Neural cell (in vitro differentiated cells): Measurements from ENCODE around the gene ZNF860.

Experiments
- CTCF ChIP-seq: fragments of 450-650 bp; IDR thresholded peaks from 2 replicates; pipeline ENCODE4 v1.5.1; 2014; ENCODE audit warnings: antibody characterized with exemption, mild to moderate bottlenecking, moderate library complexity; ENCODE audit not compliant: poor library complexity, severe bottlenecking
- EP300 ChIP-seq: fragments of 450-650 bp; conservative IDR thresholded peaks from 2 replicates; pipeline ENCODE4 v1.6.1; 2014; ENCODE audit warnings: antibody characterized with exemption, mild to moderate bottlenecking, moderate library complexity; ENCODE audit not compliant: poor library complexity, severe bottlenecking
- POLR2AphosphoS5 ChIP-seq: IDR thresholded peaks from 2 replicates; pipeline ENCODE4 v1.6.1; 2012
- REST ChIP-seq: IDR thresholded peaks from 2 replicates; pipeline ENCODE4 v1.6.1; 2012; ENCODE audit warnings: borderline replicate concordance
- SMC3 ChIP-seq: fragments of 450-650 bp; conservative IDR thresholded peaks from 2 replicates; pipeline ENCODE4 v1.6.1; 2014; ENCODE audit warnings: antibody characterized with exemption, mild to moderate bottlenecking, moderate library complexity; ENCODE audit not compliant: poor library complexity

GRCh38 chr3:32004113-32004765, 22.7 kb downstream of the ZNF860 start:
- TF ChIP-seq CTCF (no peak), POLR2AphosphoS5 (no peak), SMC3 (no peak), EP300 (no peak), REST (no peak)
